Measurements from ENCODE around the gene GALNT17.

GRCh38 chr7:71544816-71545215 lies 412.9 kb downstream of the GALNT17 start:
- TF ChIP-seq EP300 (conservative IDR thresholded peaks at IDR 0.05; ENCODE audit: poor library complexity, severe bottlenecking) (no peak), CTCF (IDR thresholded peaks at IDR 0.05; ENCODE audit: poor library complexity, severe bottlenecking) (no peak), MXI1 (conservative IDR thresholded peaks at IDR 0.05; ENCODE audit: poor library complexity, severe bottlenecking) (no peak), EZH2 (IDR thresholded peaks at IDR 0.05; ENCODE audit: borderline replicate concordance, insufficient read depth, low read length, poor library complexity, severe bottlenecking) (no peak), TAF1 (IDR thresholded peaks at IDR 0.05; ENCODE audit: low read depth) (no peak)

Measured in neural cell (in vitro differentiated cells).